Putamen (tissue), 1 donor: ENCODE data around the gene IKZF1.

ENCODE experiments used
- DNase-seq: peaks from one replicate; pipeline ENCODE4 v3.0.0-alpha.2; 2016; ENCODE audit warnings: low spot score

Gene IKZF1

GRCh38 chr7:50283731-50284130 is 20.8 kb upstream of the IKZF1 start:
- no peak for DNase-seq

GRCh38 chr7:50284296-50284695 is 20.2 kb upstream of the IKZF1 start:
- no peak for DNase-seq

- no peak for DNase-seq
These were observed 19.2 kb upstream of the IKZF1 start for GRCh38 chr7:50285269-50285668.

- DNase-seq: no peak
These were observed 17.4 kb upstream of the IKZF1 start for GRCh38 chr7:50287129-50287528.

GRCh38 chr7:50292165-50292757 is 12.3 kb upstream of the IKZF1 start:
- DNase-seq: no peak

- no peak for DNase-seq
These were observed 11.8 kb upstream of the IKZF1 start for GRCh38 chr7:50292763-50293162.

- DNase-seq: no peak
These were observed 10.9 kb upstream of the IKZF1 start for GRCh38 chr7:50293509-50294179.

- no peak for DNase-seq
These were observed 9.4 kb upstream of the IKZF1 start for GRCh38 chr7:50295133-50295532.

- DNase-seq: no peak
These were observed 7.7 kb upstream of the IKZF1 start for GRCh38 chr7:50296799-50297198.

GRCh38 chr7:50298811-50299562 is 5.5 kb upstream of the IKZF1 start:
- DNase-seq: no peak

- no peak for DNase-seq
These were observed 4.2 kb upstream of the IKZF1 start for GRCh38 chr7:50300336-50300735.

GRCh38 chr7:50302486-50303334 is 1.8 kb upstream of the IKZF1 start:
- DNase-seq: no peak

- DNase-seq: no peak
These were observed 984 bp upstream of the IKZF1 start for GRCh38 chr7:50303335-50304128.

- DNase-seq: no peak
These were observed 531 bp downstream of the IKZF1 start for GRCh38 chr7:50304911-50305582.

- no peak for DNase-seq
These were observed 1.3 kb downstream of the IKZF1 start for GRCh38 chr7:50305583-50306493.

GRCh38 chr7:50306494-50307367 is 2.2 kb downstream of the IKZF1 start:
- no peak for DNase-seq

GRCh38 chr7:50307368-50308032 is 3.0 kb downstream of the IKZF1 start:
- DNase-seq: no peak

GRCh38 chr7:50308203-50308531 is 3.7 kb downstream of the IKZF1 start:
- DNase-seq: no peak
